NCI-H345 (cell line): ENCODE measurements around the gene FPGS.
"Not testable (repeated sequence)": the region's sequence is repeated elsewhere in the genome, so short reads cannot be mapped to it uniquely, and the experiment has no call there.

Experiments
- DNase-seq: peaks from one replicate; lab custom pipeline; 2025; lab: John Stamatoyannopoulos, UW

FPGS gene

GRCh38 chr9:127802576-127803443 lies at the start of gene FPGS:
TSS of gene FPGS (plus strand) at chr9:127802882. CDS start at chr9:127802925, 43 bp downstream.
- peak; percentile 88 for DNase-seq

DNA sequence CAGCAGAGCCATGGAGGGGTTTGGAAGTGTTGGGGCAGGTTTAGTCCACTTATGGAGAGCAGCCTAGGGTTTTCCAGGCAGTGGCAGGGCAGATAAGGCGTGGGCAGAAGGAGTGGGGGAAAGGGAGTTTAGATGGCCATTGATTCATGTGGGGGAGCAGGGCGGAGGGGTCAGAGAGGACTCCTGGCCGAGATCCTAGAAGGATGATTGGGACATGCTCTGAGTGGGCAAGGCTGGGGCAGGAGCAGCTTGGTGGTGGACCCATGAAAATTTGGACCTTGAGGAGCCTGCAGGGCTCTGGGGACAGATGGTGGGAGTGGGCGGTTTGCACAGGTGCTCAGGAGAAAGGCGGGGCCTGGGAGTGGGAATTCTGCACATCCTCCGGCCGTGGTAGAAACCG lies 49.5 kb upstream of the FPGS start:
- DNase-seq, result no peak

- DNase-seq, result no peak
These were observed 49.1 kb upstream of the FPGS start for GRCh38 chr9:127753622-127754021.

DNA sequence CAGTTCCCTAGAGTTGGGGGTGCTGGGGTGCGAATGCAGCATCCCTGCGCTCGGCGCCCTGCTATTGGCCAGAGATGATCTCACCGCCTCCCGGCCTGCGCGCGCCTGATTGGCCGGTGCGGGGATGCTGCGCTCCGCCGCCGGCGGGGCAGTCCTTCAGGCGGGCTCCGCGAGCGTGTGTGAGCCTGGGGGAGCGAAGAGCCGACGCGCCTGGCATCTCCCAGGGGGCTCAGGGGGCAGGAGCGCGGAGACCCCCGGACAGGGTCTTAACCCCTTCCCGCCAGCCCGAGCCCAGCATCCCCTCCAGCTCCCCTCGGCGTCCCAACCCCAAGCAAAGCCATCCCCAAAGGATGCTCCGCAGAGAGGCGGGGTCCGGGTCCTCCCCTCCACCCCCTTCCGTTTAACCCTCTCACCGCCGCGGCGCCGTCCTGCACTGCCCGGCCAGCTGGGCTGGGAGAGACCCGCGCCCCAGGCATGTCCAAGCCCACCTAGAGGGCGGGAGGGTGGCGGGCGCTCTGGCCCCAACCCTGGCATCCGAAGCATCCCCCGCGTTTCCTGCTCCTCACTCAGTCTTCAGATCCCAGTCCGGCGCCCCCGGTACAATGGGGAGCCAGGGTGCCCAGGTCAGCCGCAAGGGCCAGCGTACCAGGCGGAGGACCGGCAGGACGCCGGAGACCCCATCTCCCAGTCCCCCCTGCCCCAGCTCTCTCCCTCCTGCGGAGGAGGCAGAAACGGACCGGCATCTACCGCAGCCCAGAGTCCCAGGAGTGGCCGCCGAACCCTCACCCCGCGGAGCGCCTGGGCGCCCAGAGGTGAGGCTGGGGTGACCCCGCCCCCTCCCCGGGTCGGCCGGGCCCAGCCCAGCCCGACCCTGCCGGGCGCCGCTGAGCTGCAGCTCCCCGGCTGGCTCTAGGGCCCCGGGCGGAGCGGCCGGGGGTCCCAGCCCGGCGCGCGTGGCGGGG lies 48.3 kb upstream of the FPGS start:
- DNase-seq, result peak; percentile 78

- peak; percentile 81 for DNase-seq
These were observed 47.3 kb upstream of the FPGS start for GRCh38 chr9:127755061-127756060.

DNA sequence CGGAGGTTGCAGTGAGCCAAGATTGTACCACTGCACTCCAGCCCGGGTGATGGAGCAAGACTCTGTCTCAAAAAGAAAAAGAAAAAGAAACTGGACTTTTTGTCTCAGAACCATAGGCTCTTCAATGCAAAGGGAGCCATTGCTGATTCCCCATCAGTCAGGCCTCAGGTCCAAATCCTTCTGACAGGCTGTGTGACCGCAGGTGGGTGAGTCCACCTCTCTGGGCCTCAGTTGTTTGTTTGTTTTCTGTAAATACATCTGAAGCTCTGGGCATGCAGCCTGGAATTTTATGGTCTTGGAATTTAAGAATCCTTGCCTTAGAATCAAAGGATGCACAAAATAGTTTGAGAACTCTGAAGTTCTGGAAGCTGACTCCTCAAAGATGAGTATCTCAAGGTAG lies 46.4 kb upstream of the FPGS start:
- no peak for DNase-seq

- DNase-seq, result not testable (repeated sequence)
These were observed 45.9 kb upstream of the FPGS start for GRCh38 chr9:127756776-127757175.

DNA sequence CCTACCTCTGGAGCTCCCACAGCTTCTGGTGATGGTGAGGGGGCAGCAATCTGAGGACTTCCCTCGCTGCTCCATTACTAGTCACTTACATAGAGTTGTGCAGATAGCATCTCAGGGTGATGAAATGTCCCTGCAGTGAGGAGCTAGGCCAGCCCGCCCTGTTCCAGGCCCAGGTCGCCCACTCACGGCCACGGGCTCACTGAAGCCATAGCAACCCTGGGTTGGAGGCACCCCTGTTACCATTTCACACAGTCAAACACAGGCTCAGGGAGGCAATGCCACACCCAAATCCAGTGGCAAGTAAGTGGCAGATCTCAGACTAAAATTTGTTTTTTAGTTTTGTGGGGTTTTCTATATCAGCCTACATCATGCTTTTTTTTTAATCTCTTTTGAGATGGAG lies 43.8 kb upstream of the FPGS start:
- no peak for DNase-seq

GRCh38 chr9:127761061-127761460 lies 41.6 kb upstream of the FPGS start:
- DNase-seq, result no peak

DNA sequence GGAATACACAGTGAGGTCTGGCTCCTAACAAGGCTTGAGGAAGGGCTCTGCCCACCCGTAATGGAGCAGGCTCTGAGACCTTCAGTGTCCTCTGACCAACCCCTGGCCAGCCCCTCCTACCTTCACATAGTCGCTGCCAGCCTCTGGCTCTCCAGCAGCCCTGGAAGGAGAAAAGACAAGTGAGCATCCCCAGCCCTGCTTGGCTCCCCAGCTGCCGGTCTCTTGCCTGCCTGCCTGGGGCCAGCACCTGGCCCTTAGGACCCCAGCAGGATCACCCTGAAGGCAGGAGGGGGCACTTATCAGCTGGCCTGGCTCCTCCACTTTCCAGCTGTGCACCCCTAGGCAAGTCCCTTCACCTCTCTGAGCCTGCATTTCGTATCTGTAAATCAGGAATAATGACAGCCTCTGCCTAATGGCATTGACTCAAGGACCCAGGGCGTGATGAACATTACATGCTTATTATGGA lies 41.2 kb upstream of the FPGS start:
- no peak for DNase-seq

- no peak for DNase-seq
These were observed 40.5 kb upstream of the FPGS start for GRCh38 chr9:127762111-127762676.

- no peak for DNase-seq
These were observed 38.7 kb upstream of the FPGS start for GRCh38 chr9:127763918-127764384.

DNA sequence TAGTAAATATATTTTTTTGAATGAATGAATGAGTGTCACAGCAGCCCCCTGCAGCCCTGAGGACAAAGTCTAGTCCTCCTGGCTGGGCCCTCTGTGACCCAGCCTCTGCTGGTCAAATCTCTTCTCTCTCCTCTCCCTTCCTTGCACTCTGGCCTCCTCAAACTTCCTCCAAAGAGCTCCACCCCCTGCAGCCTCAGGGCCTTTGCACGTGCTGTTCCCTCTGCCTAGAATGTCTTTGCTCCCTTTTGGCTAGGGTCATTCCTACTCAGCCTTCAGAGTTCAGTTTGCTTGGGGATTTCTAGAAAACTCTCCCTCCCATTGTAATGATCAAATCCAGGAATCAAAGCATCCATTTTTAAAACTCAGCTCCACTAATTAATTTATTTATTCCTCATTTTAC lies 37.3 kb upstream of the FPGS start:
- DNase-seq, result no peak

- no peak for DNase-seq
These were observed 35.3 kb upstream of the FPGS start for GRCh38 chr9:127767410-127767809.

DNA sequence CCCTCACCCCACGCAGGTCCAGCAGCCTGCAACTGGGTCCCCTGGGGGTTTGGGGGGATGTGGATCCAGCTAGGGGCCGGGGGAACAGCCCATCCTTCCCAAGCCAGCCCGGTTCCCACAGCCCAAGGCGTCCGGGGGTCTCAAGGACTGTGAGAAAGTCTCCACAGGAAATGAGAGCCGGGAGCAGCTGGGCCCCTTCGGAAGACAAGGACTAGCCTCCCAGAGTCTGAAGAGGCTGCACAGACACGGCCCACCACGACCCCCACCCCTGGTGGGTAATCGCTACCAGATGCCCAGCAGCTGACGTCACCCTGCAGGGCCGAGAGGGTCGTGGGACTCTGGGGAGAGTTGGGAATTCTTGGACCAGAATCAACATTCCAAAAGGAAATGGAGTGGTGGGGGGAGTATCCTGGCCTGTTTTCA lies 34.8 kb upstream of the FPGS start:
- DNase-seq, result no peak

GRCh38 chr9:127768698-127769097 lies 34.0 kb upstream of the FPGS start:
- no peak for DNase-seq

DNA sequence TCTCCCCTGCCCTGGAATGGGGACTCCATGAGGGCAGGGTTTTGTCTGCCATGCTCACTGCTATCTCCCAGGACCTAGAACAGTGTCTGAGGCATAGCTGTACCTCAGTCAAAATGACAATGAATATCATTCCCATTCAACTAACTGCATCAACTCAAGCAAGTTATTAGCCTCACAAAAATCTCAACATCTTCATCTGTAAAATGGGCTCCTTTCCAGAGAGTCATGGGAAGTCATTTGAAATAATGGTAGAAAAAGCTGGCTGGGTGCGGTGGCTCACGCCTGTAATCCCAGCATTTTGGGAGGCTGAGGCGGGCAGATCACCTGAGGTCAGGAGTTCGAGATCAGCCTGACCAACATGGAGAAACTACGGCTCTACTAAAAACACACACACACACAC lies 33.6 kb upstream of the FPGS start:
- no peak for DNase-seq

- DNase-seq, result no peak
These were observed 32.6 kb upstream of the FPGS start for GRCh38 chr9:127769929-127770582.

GRCh38 chr9:127770583-127770904 lies 32.1 kb upstream of the FPGS start:
- DNase-seq, result no peak

GRCh38 chr9:127770905-127771569 lies 31.6 kb upstream of the FPGS start:
- peak; percentile 98 for DNase-seq
